Endometrial microvascular endothelial cells (primary cell): Measurements from ENCODE around the gene CCDC73. TPM values are rescaled to one million over a fixed set of nuclear protein-coding genes. Genes with fewer than 3 reads are reported as not detected.

Source experiments
- in situ Hi-C: cut with HindIII; loops from 2 replicates; pipeline ENCODE4 v1.10.0; 2017; ENCODE audit warnings: low sequenced_read_pairs, low pct_unique_long_range_greater_than_20kb; ENCODE audit errors: inconsistent ontology term
- total RNA-seq: library from RNA; depleted of rRNA; stranded (reverse); fragments of >200 nt; gene quantifications from one replicate; pipeline ENCODE4 v1.2.3, GENCODE V29; 2015; ENCODE audit errors: inconsistent ontology term

The CCDC73 gene
- total RNA-seq, 1 donor from 2014 or later: not detected

DNA sequence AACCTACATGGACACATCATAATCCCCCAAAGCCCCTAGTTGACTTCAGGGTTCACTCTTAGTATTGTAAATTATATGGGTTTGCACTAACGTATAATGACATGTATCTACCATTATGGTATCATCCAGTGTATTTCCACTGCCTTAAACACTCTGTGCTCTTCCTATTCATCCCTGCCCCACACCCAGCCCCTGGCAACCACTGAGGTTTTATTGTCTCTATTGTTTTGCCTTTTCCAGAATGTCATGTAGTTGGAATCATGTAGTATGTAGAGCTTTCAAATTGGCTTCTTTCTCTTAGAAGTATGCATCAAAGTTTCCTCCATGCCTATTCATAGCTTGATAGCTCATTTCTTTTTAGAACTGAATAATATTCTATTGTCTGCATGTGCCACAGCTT lies 227.3 kb downstream of the CCDC73 start:
- in situ Hi-C loops: no loop called here

DNA sequence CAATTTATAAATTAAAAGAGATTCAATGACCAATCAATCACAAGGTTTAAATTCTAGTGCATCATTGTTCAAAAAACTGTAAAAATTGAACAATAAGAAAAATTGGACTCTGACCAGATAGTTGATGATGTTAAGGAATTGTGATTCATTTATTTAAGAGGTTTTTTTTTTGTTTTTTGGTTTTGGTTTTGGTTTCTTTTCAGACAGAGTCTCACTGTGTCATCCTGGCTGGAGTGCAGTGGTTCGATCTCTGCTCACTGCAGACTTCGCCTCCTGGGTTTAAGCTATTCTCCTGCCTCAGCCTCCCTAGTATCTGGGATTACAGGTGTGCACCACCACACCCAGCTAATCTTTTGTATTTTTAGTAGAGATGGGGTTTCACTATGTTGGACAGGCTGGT lies 227.9 kb downstream of the CCDC73 start:
- in situ Hi-C loops: no loop called here

- in situ Hi-C loops: no loop called here
Observed at GRCh38 chr11:32563600-32563959, 230.9 kb downstream of the CCDC73 start.

DNA sequence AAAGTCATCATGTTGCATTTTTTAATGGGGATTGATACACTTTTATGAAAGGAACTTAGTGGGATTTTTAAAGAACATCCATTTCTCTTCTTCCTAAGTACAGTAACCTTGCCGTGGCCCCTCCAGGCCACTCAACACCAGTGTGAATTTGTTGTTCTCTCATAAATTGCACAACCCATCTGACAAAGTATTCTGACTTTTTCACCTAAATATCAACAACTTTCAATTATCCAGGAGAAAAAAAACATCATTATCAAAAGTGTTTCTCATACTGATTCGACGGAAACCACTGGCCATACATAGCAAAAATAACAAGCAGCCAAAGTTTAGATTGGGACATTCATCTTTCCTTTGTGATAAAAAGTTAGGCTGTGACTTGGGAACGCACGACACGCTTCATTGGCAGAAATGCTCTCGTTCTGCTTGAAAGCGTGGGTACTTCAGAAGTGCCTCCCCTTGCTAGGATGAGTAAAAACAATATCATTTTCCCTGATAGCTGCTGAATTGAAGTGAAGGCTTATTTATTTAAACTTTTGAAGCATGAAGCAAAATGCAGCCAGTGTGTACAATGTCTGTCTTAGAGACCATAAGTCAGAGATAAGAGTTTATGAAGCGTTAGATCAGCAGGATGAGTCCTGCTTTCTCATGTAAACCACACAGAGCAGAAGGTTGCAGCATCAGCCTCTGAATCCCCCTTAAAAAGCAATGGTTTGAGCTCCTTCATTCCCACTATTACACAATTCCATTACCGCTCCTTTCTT lies 231.4 kb downstream of the CCDC73 start:
- in situ Hi-C loops: no loop called here

DNA sequence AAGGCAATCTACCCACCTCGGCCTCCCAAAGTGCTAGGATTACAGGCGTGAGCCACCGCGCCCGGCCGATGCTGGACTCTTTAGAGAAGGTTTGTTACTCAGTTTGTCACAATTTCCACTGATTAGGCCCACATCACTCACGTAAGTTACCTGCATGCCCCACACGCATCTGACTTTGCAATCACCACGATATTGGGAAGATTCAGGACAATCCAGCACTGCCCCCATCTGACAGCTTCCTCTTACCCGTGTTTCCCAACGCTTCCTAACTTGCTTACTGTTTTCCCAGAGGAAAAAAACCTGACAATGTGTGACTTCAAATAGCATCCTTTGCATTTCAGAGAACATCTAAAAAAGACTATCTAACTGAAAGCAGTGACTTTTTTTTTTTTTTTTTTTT lies 232.6 kb downstream of the CCDC73 start:
- in situ Hi-C loops: no loop called here

DNA sequence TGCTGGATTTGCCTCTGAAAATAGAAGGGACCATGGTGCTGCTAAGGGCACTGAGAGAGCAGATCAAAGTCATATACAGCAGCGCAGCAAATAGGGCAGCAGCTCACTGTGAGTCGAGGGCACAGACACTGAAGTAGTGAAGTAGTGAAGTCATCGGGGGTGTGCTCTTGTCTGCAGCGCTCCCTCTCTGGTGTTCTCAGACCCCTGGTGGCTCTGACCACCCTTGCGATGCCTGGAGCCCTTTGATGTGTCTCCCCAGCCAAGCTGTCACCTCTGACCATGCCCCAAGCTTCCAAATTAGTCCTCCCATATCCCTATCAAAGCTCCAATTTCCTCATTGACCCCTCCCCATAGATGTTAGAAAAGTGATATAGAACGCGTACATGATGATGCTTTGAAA lies 238.6 kb downstream of the CCDC73 start:
- in situ Hi-C loops: no loop called here

- in situ Hi-C loops: no loop called here
Observed at GRCh38 chr11:32555091-32555490, 239.4 kb downstream of the CCDC73 start.

Other genes starting within 250 kb of the CCDC73 start
- gene EIF3M, start 210.8 kb downstream of the CCDC73 start, total RNA-seq: 684 TPM
- 0.19 TPM for gene PRRG4, start 35.3 kb upstream of the CCDC73 start, total RNA-seq
- 16.8 TPM for gene QSER1, start 98.1 kb upstream of the CCDC73 start, total RNA-seq
- gene DEPDC7, start 221.2 kb upstream of the CCDC73 start, total RNA-seq: not detected
- 24.0 TPM for gene TCP11L1, start 244.9 kb upstream of the CCDC73 start, total RNA-seq